ENCODE results near the gene MEP1A.
A peak's percentile ranks its signal among the peaks of the same experiment; 100 is the strongest.
"Not testable (repeated sequence)": the region's sequence is repeated elsewhere in the genome, so short reads cannot be mapped to it uniquely, and the experiment has no call there.

Gene MEP1A

GRCh38 chr6:46834257-46834916 is 41.2 kb downstream of the MEP1A start:
- H3K4me1 Mint-ChIP-seq, H3K36me3 Mint-ChIP-seq, H3K27me3 Mint-ChIP-seq, DNase-seq, H3K9me3 Mint-ChIP-seq, H3K27ac Mint-ChIP-seq, H3K4me3 Mint-ChIP-seq: not testable (repeated sequence)
- CTCF ChIA-PET: interaction anchor here (0.7 kb wide), 2 partner anchors 122 to 417 kb away, joined by 3 read pairs; no protein-coding TSS in a partner anchor

DNA sequence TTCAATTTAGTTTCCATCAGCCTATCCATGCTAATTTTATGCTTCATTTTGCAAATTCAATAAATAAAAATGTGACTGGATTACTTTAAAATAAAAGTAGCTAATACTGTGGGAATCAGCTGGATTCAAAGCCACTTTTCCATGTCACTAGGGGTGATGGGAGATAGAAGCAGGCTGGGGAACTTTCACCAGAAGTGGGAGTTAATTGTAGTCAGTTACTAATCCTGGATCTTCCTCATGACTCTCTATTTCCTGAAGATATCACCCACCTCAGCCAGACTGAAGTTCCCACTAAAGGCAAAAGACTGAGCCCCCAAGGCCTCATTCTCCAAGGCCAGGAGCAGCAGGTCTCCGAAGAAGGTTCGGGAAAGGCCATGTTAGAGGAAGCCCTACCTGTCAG is 41.8 kb downstream of the MEP1A start:
- H3K4me3 Mint-ChIP-seq, DNase-seq, CTCF ChIA-PET, H3K9me3 Mint-ChIP-seq, H3K36me3 Mint-ChIP-seq, H3K4me1 Mint-ChIP-seq, H3K27me3 Mint-ChIP-seq, H3K27ac Mint-ChIP-seq: not testable (repeated sequence)

DNA sequence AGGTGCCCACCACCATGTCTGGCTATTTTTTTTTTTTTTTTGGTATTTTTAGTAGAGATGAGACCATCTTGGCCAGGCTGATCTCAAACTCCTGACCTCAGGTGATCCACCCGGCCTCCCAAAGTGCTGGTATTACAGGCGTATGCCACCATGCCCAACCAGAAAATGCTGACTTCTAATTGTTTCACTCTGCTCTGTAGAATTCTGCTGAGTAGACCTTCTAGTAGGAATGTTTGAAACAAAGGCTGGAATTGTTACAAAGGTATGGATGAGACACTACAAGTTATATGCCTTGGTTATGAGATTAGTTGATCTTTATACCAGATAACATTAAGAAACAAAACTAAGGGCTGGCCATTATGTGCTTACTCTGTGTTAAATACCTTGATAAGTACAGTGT is 44.8 kb downstream of the MEP1A start:
- Mint-ChIP-seq H3K36me3 (no peaks in the 10 kb centered on the region), H3K4me3 (no peak overlapping the region), H3K9me3 (peaks cover 14% of the 10 kb centered on the region), H3K4me1 (no peaks in the 10 kb centered on the region), H3K27ac (no peak overlapping the region), H3K27me3 (no peaks in the 10 kb centered on the region)
- DNase-seq: no peak
- CTCF ChIA-PET: no interaction called here

- H3K4me1 Mint-ChIP-seq, CTCF ChIA-PET, DNase-seq, H3K4me3 Mint-ChIP-seq, H3K36me3 Mint-ChIP-seq, H3K27me3 Mint-ChIP-seq, H3K27ac Mint-ChIP-seq: not testable (repeated sequence)
- peaks cover 16% of the 10 kb centered on the region for H3K9me3 Mint-ChIP-seq
These were observed 49.2 kb downstream of the MEP1A start for GRCh38 chr6:46842252-46842846.

DNA sequence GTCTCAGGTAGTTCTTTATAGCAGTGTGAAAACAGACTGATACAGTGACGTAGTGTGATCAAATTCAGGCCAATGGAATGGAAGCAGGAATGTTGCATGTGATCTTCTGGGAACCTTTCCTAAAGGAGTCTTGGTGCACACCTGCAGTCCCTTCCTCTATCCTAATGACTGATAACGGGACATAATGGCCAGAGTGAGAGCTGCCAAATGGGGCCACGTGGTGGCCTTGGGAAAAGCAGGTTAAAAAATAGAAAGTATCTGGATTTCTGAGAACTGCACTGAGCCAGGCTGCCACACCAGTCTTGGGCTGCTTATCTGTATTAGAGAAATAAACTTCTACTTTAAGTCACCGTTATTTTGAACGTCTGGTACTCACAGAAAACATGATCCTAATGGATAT is 51.9 kb downstream of the MEP1A start:
- CTCF ChIA-PET: no interaction called here

DNA sequence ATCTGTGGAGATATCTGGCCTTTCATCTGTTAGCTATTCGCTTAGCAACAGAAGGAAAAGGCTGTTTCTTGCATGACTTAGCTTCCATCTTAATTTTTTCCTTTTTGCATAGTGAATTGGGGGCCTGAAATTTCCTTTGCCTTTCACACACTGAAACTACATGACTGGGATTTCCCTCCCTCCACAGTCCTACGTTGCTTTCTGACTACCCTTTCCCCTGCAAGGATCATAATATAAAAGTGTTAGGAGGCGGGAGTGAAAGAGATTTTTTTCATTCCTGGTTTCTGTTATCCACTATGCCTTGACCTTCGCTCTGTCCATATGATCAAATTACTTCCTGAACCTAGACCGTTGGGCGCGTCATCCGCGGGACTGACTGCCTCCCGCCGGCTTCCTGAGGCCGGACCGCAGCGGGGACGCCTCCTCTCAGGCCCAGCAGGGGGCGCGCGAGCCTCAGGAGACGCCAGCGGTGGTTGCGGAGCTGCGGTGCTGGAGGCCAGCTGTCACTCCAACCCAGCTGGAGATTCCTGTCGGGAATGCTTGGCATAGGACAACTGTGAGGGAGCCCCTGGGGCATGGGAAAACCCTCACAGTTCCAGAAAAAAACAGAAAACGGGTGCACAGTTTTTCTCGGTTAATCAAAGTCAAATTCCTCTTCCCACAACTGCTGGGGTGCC is 55.6 kb downstream of the MEP1A start:
- CTCF ChIA-PET: interaction anchor here (0.6 to 2.2 kb wide), 7 partner anchors 12 to 199 kb away, joined by 3 to 16 read pairs (median 3); no protein-coding TSS in a partner anchor
- no peaks in the 10 kb centered on the region for H3K9me3 Mint-ChIP-seq

More for the DNA sequence above, 51.9 kb downstream of the MEP1A start:
- DNase-seq: no peak
- Mint-ChIP-seq H3K27me3 (peaks cover 18% of the 10 kb centered on the region), H3K27ac (no peak overlapping the region), H3K4me1 (peaks cover 5% of the 10 kb centered on the region), H3K4me3 (no peak overlapping the region), H3K36me3 (no peaks in the 10 kb centered on the region), H3K9me3 (peaks cover 16% of the 10 kb centered on the region)

DNA sequence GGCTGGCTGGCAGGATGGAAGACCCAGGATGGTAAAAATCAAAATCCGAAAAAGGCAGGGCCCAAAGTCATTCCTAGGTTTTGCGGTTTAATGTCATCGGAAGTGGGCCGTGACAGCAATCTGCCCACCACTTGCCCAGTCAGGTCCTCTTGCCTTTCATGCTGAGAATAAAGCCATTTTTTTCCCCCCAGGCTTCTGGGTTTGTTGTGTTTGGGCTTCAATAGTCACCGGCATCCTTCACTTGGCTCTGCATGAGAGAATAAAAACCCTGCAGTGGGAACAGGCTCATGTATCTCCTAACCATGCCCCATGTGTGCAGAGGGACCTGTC is 56.1 kb downstream of the MEP1A start:
- Mint-ChIP-seq H3K9me3 (no peaks in the 10 kb centered on the region), H3K4me1 (peaks cover 5% of the 10 kb centered on the region), H3K27me3 (peaks cover 23% of the 10 kb centered on the region), H3K27ac (no peak overlapping the region), H3K4me3 (no peak overlapping the region), H3K36me3 (no peaks in the 10 kb centered on the region)
- CTCF ChIA-PET: interaction anchor here (0.6 to 2.2 kb wide), 4 partner anchors 12 to 198 kb away, joined by 3 to 16 read pairs (median 4); no protein-coding TSS in a partner anchor
- no peak for DNase-seq

More for the DNA sequence above, 55.6 kb downstream of the MEP1A start:
- Mint-ChIP-seq H3K27ac (no peak overlapping the region), H3K36me3 (no peaks in the 10 kb centered on the region), H3K27me3 (peaks cover 18% of the 10 kb centered on the region), H3K4me1 (peaks cover 5% of the 10 kb centered on the region), H3K4me3 (no peak overlapping the region)
- DNase-seq: peak; percentile 68

- CTCF ChIA-PET: interaction anchor here (0.9 kb wide), 1 partner anchor 14 kb away, joined by 3 read pairs; no protein-coding TSS in a partner anchor
- peaks cover 5% of the 10 kb centered on the region for H3K4me1 Mint-ChIP-seq
- no peak overlapping the region for H3K27ac Mint-ChIP-seq
- H3K27me3 Mint-ChIP-seq: peaks cover 25% of the 10 kb centered on the region
- H3K36me3 Mint-ChIP-seq: no peaks in the 10 kb centered on the region
- H3K4me3 Mint-ChIP-seq: no peak overlapping the region
- DNase-seq: no peak
- no peaks in the 10 kb centered on the region for H3K9me3 Mint-ChIP-seq
These were observed 57.6 kb downstream of the MEP1A start for GRCh38 chr6:46850792-46851191.

DNA sequence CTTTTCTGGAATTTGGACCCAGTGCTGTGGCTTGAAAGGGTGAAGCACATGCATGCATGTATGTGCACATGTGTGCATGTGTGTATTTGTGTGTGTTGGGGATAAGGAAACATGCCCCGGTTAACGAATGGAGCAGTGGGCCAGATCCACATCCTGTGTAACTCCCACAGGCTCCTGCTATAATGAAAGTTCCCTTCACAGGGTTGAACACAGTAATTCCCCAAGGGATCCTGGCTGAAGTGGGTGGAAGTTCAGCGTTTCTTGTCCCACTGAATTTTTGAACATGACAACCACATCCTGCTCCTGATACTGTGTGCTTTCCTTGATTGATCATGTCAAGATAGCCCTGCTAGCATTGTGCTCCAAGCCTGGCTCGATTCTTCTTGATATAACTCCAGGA is 58.4 kb downstream of the MEP1A start:
- H3K27me3 Mint-ChIP-seq: peaks cover 25% of the 10 kb centered on the region
- H3K36me3 Mint-ChIP-seq, H3K4me3 Mint-ChIP-seq, H3K9me3 Mint-ChIP-seq, H3K27ac Mint-ChIP-seq, DNase-seq, H3K4me1 Mint-ChIP-seq, CTCF ChIA-PET: not testable (repeated sequence)

GRCh38 chr6:46855966-46856365 is 62.8 kb downstream of the MEP1A start:
- H3K9me3 Mint-ChIP-seq, H3K36me3 Mint-ChIP-seq, H3K27me3 Mint-ChIP-seq, H3K4me3 Mint-ChIP-seq, H3K27ac Mint-ChIP-seq, H3K4me1 Mint-ChIP-seq: not testable (repeated sequence)
- CTCF ChIA-PET: interaction anchor here (1.1 to 1.2 kb wide), 3 partner anchors 14 to 634 kb away, joined by 3 read pairs; no protein-coding TSS in a partner anchor
- DNase-seq: peak; percentile 40

DNA sequence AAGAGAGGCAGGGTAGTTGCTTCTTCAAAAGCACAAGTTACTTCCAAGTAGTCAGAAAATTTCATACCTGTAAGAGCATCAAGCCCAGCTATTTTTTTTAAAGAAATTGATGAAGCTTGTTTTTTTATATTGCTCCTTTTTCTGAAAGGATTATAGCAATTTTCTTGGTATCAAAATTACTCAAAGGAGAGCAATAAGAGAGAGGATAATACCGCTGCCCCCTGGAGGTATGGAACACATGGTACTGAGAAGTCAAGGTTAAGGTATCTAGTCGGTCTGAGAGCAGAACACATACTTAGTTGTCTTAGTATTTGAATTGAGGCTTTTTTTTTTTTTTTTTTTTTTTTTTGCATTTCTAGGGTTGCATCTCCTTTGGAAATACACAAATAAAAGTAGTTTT is 69.2 kb downstream of the MEP1A start:
- no peak for DNase-seq
- CTCF ChIA-PET: no interaction called here
- Mint-ChIP-seq H3K4me1 (no peaks in the 10 kb centered on the region), H3K9me3 (no peaks in the 10 kb centered on the region), H3K27ac (no peak overlapping the region), H3K36me3 (no peaks in the 10 kb centered on the region), H3K27me3 (no peaks in the 10 kb centered on the region), H3K4me3 (no peak overlapping the region)

DNA sequence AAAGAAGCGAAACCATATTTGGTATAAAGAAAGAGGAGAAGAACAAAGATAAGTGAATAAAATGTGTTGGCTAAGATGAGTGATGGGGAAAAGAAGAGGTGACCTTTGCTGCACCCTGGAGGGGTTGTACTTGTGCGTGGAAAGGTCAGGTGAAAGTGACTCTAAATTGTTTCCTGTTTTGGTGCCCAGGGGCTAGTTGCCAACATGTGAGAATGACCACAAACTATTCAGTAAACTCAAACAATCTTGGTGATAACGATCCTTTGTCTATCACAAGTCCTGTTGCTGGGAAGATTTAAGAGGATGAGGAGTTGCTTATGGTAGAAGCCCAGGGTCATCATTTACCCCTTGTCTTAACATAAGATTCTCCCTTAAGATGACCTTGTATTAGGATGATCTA is 70.6 kb downstream of the MEP1A start:
- CTCF ChIA-PET: interaction anchor here (0.9 to 1.7 kb wide), 2 partner anchors 14 to 15 kb away, joined by 3 to 6 read pairs; no protein-coding TSS in a partner anchor
- Mint-ChIP-seq H3K36me3 (no peaks in the 10 kb centered on the region), H3K4me3 (no peak overlapping the region), H3K27me3 (no peaks in the 10 kb centered on the region), H3K4me1 (no peaks in the 10 kb centered on the region), H3K9me3 (no peaks in the 10 kb centered on the region), H3K27ac (no peak overlapping the region)
- no peak for DNase-seq

- no peak for DNase-seq
- H3K4me1 Mint-ChIP-seq: no peaks in the 10 kb centered on the region
- H3K36me3 Mint-ChIP-seq: no peaks in the 10 kb centered on the region
- CTCF ChIA-PET: interaction anchor here (1.7 kb wide), 1 partner anchor 16 kb away, joined by 6 read pairs; no protein-coding TSS in a partner anchor
- no peaks in the 10 kb centered on the region for H3K9me3 Mint-ChIP-seq
- H3K4me3 Mint-ChIP-seq: no peak overlapping the region
- no peak overlapping the region for H3K27ac Mint-ChIP-seq
- no peaks in the 10 kb centered on the region for H3K27me3 Mint-ChIP-seq
These were observed 72.0 kb downstream of the MEP1A start for GRCh38 chr6:46865221-46865620.

- Mint-ChIP-seq H3K27me3 (no peaks in the 10 kb centered on the region), H3K27ac (no peak overlapping the region), H3K4me3 (no peak overlapping the region), H3K9me3 (no peaks in the 10 kb centered on the region), H3K36me3 (no peaks in the 10 kb centered on the region), H3K4me1 (no peaks in the 10 kb centered on the region)
- CTCF ChIA-PET: no interaction called here
- DNase-seq: no peak
These were observed 74.2 kb downstream of the MEP1A start for GRCh38 chr6:46867411-46867810.

DNA sequence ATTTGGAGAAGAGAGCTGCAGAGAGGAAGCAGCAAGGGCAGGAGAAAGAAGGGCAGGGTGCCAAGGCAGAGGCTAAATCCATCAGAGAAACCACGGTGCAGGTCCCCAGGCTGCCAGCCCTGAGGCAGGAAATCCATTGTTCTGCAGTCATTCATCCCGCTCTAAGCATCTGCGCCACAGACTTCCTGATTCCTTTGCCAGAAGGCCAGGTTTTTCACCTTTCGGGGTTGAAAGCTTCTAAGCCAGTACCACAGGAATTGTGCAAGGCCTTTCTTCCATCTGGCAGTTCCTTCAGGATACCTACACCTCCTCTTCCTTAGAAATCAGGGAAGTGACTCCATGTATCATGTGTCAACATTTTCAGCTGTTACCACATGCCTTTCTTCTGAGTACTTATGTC is 82.9 kb downstream of the MEP1A start:
- Mint-ChIP-seq H3K36me3 (no peaks in the 10 kb centered on the region), H3K4me1 (no peaks in the 10 kb centered on the region), H3K9me3 (no peaks in the 10 kb centered on the region), H3K4me3 (no peak overlapping the region), H3K27ac (no peak overlapping the region), H3K27me3 (peaks cover 11% of the 10 kb centered on the region)
- CTCF ChIA-PET: no interaction called here
- DNase-seq: no peak

All from activated naive CD4-positive, alpha-beta T cell treated with anti-CD3 and anti-CD28 coated beads, Interleukin-2, amount 10 ng/mL, durations not matched to agents 7 days and 5 days (primary cell).